ENCODE results near the gene GALNT1. TPM values are rescaled to one million over a fixed set of nuclear protein-coding genes. Genes with fewer than 3 reads are reported as not detected.

The GALNT1 gene
- total RNA-seq, 1 experiment from 2014 or later: 80.1 TPM

DNA sequence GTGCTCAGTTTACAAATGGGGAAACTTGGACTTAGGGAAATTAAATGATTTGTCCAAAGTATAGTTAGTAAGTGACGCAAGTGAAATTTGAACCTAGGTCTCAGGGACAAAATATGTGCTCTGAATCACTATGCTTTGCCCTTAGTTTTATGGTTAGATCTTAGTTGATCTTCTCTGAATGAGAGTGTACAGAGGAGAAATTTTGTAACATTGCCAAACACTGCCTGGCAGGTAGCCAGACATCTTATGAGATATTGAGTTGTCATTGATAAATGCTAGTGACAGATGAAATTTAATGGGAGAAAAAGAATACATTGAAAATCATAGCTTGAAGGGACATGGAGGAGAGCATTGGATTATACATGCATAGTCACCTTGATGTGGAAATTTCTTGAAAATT is 91.4 kb downstream of the GALNT1 start (continued):
- TF ChIP-seq, protein P1, sequence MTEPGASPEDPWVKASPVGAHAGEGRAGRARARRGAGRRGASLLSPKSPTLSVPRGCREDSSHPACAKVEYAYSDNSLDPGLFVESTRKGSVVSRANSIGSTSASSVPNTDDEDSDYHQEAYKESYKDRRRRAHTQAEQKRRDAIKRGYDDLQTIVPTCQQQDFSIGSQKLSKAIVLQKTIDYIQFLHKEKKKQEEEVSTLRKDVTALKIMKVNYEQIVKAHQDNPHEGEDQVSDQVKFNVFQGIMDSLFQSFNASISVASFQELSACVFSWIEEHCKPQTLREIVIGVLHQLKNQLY (CRISPR knock-in tag; IDR thresholded peaks at IDR 0.05): no peak
- TF ChIP-seq FOXP1 (CRISPR knock-in tag; IDR thresholded peaks at IDR 0.05; ENCODE audit: borderline replicate concordance): no peak
- no peak for TF ChIP-seq USF2 (CRISPR knock-in tag; IDR thresholded peaks at IDR 0.05)
- TF ChIP-seq ZNF138 (CRISPR knock-in tag; conservative IDR thresholded peaks at IDR 0.05): no peak
- no peak for TF ChIP-seq SOX15 (CRISPR knock-in tag; IDR thresholded peaks at IDR 0.05)
- no peak for TF ChIP-seq ZBTB21 (CRISPR knock-in tag; IDR thresholded peaks at IDR 0.05; ENCODE audit: borderline replicate concordance)

- CTCF ChIA-PET: no interaction called here
- ATAC-seq (no peak), DNase-seq (ENCODE audit: low spot score) (no peak)
- Mint-ChIP-seq H3K27me3 (ENCODE audit: low read depth) (no peaks in the 10 kb centered on the region), H3K36me3 (peaks cover 3% of the 10 kb centered on the region; the same call in 1 of the 2 replicates), H3K4me3 (no peak overlapping the region), H3K27ac (no peak overlapping the region), H3K4me1 (peaks cover 10% of the 10 kb centered on the region), H3K9me3 (no peaks in the 10 kb centered on the region)
- TF ChIP-seq, protein P2, sequence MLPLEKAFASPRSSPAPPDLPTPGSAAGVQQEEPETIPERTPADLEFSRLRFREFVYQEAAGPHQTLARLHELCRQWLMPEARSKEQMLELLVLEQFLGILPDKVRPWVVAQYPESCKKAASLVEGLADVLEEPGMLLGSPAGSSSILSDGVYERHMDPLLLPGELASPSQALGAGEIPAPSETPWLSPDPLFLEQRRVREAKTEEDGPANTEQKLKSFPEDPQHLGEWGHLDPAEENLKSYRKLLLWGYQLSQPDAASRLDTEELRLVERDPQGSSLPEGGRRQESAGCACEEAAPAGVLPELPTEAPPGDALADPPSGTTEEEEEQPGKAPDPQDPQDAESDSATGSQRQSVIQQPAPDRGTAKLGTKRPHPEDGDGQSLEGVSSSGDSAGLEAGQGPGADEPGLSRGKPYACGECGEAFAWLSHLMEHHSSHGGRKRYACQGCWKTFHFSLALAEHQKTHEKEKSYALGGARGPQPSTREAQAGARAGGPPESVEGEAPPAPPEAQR (CRISPR knock-in tag; IDR thresholded peaks at IDR 0.05): no peak
- no peak for TF ChIP-seq HMGA2 (CRISPR knock-in tag; IDR thresholded peaks at IDR 0.05)
- POLR2A ChIA-PET: no interaction called here
Measured at GRCh38 chr18:35673682-35674081, 92.1 kb downstream of the GALNT1 start.

DNA sequence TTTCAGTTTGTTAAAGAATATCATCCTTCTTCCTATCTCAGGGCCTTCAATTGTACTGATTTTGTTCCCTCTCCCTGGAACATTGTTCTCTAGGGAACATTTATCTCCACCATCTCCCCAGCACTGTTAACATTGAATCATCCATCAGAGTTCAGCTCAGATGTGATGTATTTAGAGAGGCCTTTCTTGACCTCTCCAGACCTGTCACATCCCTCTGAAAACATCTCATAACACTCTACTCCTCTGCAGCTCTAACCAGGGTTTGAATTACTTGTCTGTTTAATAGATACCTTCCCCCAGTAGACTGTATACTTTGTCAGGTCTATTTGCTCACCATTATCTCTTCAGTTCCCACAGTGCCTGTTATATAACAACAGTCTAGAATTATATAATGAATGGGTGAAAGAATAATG is 98.6 kb downstream of the GALNT1 start:
- Mint-ChIP-seq H3K36me3 (peaks cover 3% of the 10 kb centered on the region; the same call in 1 of the 2 replicates), H3K27me3 (ENCODE audit: low read depth) (no peaks in the 10 kb centered on the region), H3K27ac (no peak overlapping the region), H3K4me3 (no peak overlapping the region), H3K4me1 (peaks cover 5% of the 10 kb centered on the region), H3K9me3 (no peaks in the 10 kb centered on the region)
- ChIA-PET CTCF (no interaction called here), POLR2A (no interaction called here)
- TF ChIP-seq PRRX2 (CRISPR knock-in tag; IDR thresholded peaks at IDR 0.05): no peak
- TF ChIP-seq TP53 (CRISPR knock-in tag; IDR thresholded peaks at IDR 0.05): no peak
- no peak for TF ChIP-seq ZNF416 (CRISPR knock-in tag; IDR thresholded peaks at IDR 0.05)
- TF ChIP-seq MYBL2 (CRISPR knock-in tag; IDR thresholded peaks at IDR 0.05): no peak
- TF ChIP-seq GRHL2 (CRISPR knock-in tag; IDR thresholded peaks at IDR 0.05; ENCODE audit: insufficient replicate concordance, severe bottlenecking): no peak
- no peak for ATAC-seq
- no peak for DNase-seq (ENCODE audit: low spot score)

DNA sequence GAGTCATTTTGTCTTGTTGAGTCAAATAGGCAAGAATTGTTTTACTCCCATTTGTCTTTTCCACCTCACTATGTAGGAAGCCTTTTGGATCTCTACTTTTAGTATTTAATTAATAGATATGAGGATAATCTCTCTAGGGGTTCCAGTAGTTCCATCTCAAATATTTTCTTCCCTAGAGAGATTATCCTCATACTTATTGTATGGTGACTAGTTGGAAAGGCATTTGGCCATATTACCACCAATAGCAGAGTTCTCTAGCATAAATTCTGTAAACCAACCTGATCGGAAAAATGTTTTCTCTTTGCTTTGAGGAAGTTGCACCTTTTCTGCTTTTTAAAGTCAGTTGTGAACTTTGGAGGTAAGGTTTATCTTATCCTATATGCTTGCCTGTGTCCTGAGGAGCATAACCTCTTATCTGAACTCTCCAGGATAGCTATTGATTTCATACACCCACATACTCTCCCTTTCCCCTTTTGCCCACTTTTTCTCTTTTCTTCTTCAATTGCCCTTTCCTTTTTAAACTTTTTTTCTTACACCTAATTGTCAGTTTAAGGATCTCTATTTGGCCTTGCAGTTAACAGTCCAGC is 100.8 kb downstream of the GALNT1 start:
- Mint-ChIP-seq H3K9me3 (no peaks in the 10 kb centered on the region), H3K27me3 (ENCODE audit: low read depth) (no peaks in the 10 kb centered on the region), H3K36me3 (peaks cover 3% of the 10 kb centered on the region; the same call in 1 of the 2 replicates), H3K4me3 (no peak overlapping the region), H3K27ac (no peak overlapping the region), H3K4me1 (no peaks in the 10 kb centered on the region)
- ChIA-PET POLR2A (no interaction called here), CTCF (no interaction called here)
- ATAC-seq (no peak), DNase-seq (ENCODE audit: low spot score) (no peak)
- no peak for TF ChIP-seq OVOL2 (CRISPR knock-in tag; IDR thresholded peaks at IDR 0.05; ENCODE audit: borderline replicate concordance)
- no peak for TF ChIP-seq MYBL2 (CRISPR knock-in tag; IDR thresholded peaks at IDR 0.05)
- TF ChIP-seq HMGA2 (CRISPR knock-in tag; IDR thresholded peaks at IDR 0.05): no peak
- TF ChIP-seq E2F4 (CRISPR knock-in tag; IDR thresholded peaks at IDR 0.05; ENCODE audit: borderline replicate concordance, low read depth): no peak
- TF ChIP-seq ATF1 (CRISPR knock-in tag; IDR thresholded peaks at IDR 0.05): no peak
- no peak for TF ChIP-seq PRDM15 (CRISPR knock-in tag; IDR thresholded peaks at IDR 0.05)
- no peak for TF ChIP-seq GRHL2 (CRISPR knock-in tag; IDR thresholded peaks at IDR 0.05; ENCODE audit: insufficient replicate concordance, severe bottlenecking)
- no peak for TF ChIP-seq HMGXB4 (CRISPR knock-in tag; IDR thresholded peaks at IDR 0.05)
- no peak for TF ChIP-seq USF2 (CRISPR knock-in tag; IDR thresholded peaks at IDR 0.05)
- TF ChIP-seq NFATC4 (CRISPR knock-in tag; IDR thresholded peaks at IDR 0.05): no peak
- no peak for TF ChIP-seq FOXK1 (CRISPR knock-in tag; IDR thresholded peaks at IDR 0.05)

Measured in WTC11 (cell line).